Stimulated activated CD4-positive, alpha-beta T cell treated with anti-CD3 and anti-CD28 coated beads, Interleukin-4, amount 100 ng/mL, for 48 hours (primary cell): ENCODE data around the gene HRK.

Experiments used
- DNase-seq, 2 donors: peaks; one replicate each; pipeline ENCODE4 v3.0.0-alpha.2; 2020; ENCODE audit warnings: low read depth in 2 of 2

Gene HRK

DNA sequence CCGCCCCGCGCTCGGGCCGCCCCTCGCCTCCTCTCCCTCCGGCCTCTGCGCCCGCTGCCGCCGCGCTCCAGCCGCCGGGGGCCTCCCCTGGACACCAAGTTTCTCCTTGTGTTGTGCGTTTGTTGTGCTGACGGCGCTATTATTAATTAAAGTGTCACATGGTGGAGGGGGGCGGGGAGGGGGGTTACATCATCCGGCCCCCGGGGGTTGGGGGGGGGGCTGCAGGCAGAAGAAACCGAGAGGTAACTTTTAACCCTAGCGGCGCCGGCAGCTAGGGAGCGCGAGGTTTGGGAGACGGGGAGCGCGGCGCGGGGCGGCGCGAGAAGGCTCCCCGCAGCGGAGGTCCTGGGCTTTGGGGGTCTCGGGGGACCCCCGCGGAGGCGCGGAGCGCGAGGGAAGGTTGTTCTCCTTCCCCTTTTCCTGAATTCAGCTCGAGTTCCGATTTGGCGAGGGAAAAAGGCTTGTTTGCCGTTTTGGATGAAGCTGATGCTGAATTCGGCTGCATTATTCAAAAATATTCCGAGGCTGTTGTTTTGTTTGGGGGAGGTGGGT is at the start of gene HRK:
Gene HRK, minus strand, starts transcription at position 117 of the 552 bp plus-strand sequence. CDS start 134 bp downstream, outside the sequence.
- DNase-seq, result no peak

- no peak for DNase-seq
Measured at GRCh38 chr12:116929885-116930284, 48.6 kb upstream of the HRK start.

DNA sequence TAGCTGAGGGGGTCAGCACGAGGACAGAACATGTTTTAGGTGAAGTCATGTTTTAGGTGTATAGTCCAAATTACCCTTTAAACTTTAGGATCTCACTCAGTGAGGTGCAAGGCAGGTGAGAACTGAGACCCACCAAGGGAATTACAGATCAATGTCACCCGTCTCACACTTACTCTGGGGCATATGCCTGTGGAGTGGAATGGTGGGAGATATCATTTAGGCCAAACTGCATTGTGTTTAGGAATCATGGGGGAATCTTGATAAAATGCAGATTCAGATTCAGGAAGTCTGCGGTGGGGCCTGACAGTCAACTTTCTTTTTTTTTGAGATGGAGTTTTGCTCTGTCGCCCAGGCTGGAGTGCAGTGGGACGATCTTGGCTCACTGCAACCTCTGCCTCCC is 47.3 kb upstream of the HRK start:
- DNase-seq, result no peak

- DNase-seq, result no peak
Measured at GRCh38 chr12:116927244-116927940, 46.2 kb upstream of the HRK start.

DNA sequence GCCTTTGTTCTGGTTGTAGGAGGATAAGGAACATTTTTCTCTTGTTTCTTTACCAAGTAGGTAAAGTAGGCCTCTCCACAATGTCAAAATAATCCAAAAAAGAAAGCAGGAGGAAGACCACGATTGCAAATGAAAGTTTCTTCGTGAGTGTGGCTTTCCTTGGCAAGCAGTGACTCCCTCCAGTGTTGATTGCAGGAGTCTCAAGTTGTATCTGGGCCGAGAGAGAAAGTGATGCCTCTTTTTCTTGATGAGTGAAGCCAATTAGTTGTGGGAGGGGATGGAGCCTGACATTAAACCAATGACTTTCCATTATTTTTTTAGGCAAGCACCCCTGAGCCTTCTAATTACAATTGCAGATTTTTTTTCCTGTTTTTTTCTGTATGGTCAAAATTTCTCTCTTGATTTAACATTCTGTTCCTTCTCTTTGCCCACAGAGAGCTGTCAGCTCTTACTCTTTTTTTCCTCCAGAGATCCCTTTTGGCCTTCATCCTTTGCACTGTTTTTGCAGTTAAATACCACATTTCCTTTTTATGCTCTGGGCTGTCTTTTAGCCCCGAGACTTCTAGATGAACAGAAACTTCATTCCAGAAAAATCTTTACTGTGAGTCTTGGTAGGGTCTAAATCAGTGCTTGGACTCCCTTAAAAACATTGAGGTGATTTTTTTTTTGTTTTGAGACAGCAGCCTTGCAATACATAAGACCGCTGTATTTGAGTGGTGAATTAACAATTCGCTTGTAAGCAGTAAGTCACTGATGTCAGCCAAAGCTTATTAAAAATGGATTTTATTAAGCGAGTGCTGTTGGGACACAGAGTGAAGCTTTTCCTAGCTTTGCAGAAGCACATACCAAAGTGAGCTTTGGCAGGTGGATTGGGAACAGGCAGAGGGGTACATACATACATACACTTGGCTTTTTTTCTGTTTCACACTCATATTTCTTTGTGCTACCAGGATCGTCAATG is 45.3 kb upstream of the HRK start:
- DNase-seq, result no peak

DNA sequence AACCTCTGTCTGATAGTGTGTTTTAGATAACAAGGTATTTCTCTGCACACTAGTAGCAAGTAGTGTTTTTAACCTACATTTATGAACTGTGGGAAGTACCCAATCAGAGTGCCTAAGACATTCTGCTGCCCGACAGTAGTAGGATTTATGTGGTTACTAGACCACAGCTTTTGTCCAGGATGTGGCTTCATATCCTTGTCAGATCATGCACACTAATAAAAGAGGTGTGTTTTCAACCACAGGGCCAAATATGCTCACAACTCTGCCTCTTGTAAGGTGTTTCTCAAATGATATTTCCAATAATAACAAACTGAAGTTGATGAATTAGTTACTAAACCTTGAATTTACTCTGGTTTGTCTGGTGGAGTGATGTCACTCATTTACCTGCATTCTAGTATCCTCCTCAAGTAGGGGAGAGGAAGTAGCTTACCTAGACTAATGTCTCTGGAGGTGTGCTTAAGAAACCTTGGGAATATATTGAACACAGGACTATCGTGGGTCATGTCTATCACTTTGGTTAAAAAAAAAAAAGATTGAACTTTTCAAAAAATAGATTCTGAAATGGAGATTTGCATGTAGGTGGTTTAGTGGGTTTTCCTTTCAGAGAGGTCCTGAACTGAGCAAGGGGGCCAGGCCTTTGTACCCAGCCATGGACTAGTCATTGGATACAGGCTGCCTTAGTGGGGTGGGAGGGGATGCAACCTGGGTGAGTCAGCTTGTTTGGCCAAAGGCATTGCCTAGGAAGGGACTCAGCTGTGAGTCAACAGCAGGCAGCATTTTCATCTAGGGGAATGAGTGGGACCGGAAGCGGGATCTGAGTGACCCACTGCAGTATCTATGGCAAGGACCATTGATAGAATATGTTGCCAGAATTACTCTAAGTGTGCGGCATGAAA is 43.6 kb upstream of the HRK start:
- DNase-seq, result peak in 1 of 2 donors; percentile 38

GRCh38 chr12:116922194-116922897 is 41.1 kb upstream of the HRK start:
- no peak for DNase-seq

DNA sequence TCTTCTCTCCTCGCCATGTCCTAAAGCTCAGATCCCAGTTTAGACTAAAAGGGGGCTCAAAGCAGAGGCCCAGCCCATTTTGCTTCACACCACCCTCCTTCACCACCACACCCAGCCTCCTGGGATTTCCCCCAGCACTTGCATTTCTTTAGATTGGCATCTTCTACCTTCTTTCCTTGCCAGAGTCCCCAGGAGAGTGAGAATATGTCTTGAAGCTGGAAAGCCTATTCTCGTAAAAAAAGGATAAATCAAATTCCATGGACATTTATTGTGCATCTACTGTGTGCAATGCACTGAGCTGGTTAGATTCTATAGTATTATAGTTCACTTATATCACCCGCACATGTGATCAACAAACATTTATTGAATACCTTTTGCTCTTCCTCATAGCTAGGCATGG is 39.7 kb upstream of the HRK start:
- DNase-seq, result no peak

DNA sequence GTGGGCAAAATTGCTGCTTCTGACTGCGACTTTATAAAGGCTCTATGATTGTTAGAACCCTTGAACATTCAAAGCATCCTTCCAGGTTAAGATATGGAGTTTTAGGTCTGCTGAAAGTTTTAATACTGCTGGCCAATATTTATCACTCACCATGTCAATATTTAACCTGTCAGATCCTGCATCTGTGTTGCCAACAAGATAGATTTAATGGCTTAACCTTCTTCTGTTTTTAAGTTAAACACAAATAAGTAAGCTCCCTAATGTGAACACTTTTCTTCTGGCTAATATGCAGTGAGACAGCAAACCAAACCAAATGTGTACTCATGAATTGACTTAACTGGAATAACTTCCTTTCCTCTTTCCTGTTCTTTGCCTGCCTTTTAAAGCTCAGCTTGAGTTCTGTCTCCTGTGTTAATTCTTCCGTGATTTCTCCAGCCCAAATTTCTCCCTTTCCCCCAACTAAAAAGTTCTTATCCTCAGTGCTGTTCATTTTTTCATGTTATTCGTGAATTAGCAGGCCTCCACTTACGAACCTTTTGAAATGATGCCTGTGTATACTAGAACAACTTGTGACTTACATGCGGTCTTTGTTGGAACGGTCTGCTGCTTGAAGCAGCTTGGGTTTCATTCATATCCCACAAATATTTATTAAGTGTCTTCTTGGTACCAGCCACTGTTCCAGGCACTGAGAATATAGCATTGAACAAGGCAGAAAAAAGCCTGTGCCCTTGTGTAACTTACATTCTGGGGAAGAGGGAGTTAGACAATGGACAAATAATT is 38.7 kb upstream of the HRK start:
- DNase-seq, result no peak

- no peak for DNase-seq
Measured at GRCh38 chr12:116919247-116919661, 38.0 kb upstream of the HRK start.

GRCh38 chr12:116918464-116918863 is 37.2 kb upstream of the HRK start:
- no peak for DNase-seq

GRCh38 chr12:116916714-116917114 is 35.5 kb upstream of the HRK start:
- peak in 1 of 2 donors; percentile 50 for DNase-seq

GRCh38 chr12:116916122-116916521 is 34.9 kb upstream of the HRK start:
- DNase-seq, result no peak

GRCh38 chr12:116915326-116915725 is 34.1 kb upstream of the HRK start:
- DNase-seq, result no peak

DNA sequence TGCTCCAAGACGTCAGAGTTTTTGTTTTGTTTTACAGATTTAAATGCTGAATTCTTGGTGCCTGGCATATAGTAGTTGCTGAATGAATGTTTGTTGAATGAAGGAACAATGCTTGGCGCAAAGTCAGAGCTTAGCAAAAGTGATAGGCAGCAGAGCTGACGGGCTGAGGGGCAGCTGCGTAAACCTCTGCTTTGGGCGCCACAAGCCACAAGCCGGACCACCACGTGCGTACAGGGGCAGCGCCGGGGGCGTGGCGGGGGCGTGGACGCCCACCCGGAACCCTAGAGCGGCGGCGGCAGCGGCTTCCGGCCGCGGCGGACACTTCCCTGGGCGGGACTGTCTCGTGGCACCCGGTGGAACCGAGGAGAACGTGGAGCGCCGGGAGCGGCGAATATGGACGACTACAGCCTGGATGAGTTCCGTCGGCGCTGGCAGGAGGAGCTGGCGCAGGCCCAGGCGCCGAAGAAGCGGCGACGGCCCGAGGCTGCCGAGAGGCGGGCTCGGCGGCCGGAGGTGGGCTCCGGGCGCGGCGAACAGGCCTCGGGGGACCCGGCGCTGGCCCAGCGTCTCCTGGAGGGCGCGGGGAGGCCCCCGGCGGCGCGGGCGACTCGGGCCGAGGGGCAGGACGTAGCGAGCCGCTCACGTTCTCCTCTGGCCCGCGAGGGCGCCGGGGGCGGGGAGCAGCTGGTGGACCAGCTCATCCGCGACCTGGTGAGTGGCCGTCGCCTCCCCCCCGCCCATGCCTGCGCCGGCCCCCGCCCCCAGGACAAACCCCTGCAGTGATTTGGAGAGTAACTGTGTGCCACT is 29.6 kb upstream of the HRK start, which contains the start of gene FBXW8:
Gene FBXW8, plus strand, starts transcription at position 306 of the 807 bp plus-strand sequence. Its CDS starts 88 bp downstream, at position 394.
- DNase-seq, result peak; percentile 48 to 51

DNA sequence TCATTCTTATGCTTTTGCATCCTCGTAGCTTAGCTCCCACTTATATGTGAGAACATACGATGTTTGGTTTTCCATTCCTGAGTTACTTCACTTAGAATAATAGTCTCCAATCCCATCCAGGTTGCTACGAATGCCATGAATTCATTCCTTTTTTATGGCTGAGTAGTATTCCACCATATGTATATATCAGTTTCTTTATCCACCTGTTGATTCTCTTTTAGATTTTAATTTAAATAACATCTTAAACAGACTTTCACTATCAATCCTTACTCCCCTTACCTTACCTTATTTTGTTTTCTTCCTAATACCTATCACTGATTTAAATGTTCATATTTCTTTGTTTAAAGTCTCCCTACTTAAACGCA is 29.0 kb upstream of the HRK start:
- DNase-seq, result no peak

GRCh38 chr12:116906285-116906684 is 25.0 kb upstream of the HRK start:
- no peak for DNase-seq

DNA sequence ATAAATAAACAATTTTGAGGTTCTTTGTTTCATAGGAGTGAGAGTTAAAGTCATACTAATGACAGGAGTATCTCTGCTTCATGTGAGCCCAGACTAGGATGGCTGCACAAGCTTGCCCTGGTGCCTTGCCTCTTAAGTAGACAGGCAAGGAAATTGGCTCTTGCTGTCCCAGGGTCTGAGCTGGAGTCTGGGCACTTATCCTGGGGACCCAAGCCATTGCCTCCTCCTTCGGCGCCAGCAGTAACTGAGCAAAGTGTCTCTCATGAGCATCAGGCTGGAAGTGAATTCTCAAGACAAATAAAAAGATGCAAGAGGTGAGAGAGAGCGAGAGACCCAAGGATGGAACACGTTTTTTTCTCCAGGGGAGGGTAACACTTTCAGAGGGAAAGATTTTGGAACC is 22.6 kb upstream of the HRK start:
- no peak for DNase-seq

GRCh38 chr12:116901612-116902011 is 20.4 kb upstream of the HRK start:
- no peak for DNase-seq
